Fibroblast of the aortic adventitia (primary cell): ENCODE data around the gene FXYD4. TPM values are rescaled to one million over a fixed set of nuclear protein-coding genes. Genes with fewer than 3 reads are reported as not detected.
A peak's percentile ranks its signal among the peaks of the same experiment; 100 is the strongest.
"Not testable (repeated sequence)": the region's sequence is repeated elsewhere in the genome, so short reads cannot be mapped to it uniquely, and the experiment has no call there.

ENCODE experiments used
- DNase-seq: peaks from one replicate; pipeline ENCODE4 v3.0.0-alpha.2; 2010; ENCODE audit warnings: low read depth
- H3K4me3 ChIP-seq: 2 replicates; pipeline ENCODE4 v1.5.1; 2011; ENCODE audit warnings: low read depth, mild to moderate bottlenecking, control low read depth, low read length, moderate library complexity
- CTCF ChIP-seq: IDR thresholded peaks from 2 replicates; pipeline ENCODE4 v1.5.1; 2011; ENCODE audit warnings: mild to moderate bottlenecking, low read length, control low read depth, inconsistent platforms; ENCODE audit not compliant: insufficient read depth
- total RNA-seq: library from RNA; depleted of rRNA; stranded (reverse); fragments of >200 nt; gene quantifications from 2 replicates; pipeline ENCODE4 v1.2.3, GENCODE V29; 2012; ENCODE audit warnings: low replicate concordance

The FXYD4 gene, protein sequence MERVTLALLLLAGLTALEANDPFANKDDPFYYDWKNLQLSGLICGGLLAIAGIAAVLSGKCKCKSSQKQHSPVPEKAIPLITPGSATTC
- not detected in 2 replicates for total RNA-seq

- DNase-seq, result no peak
- no peak for TF ChIP-seq CTCF
- no peak within 1 kb of the TSS for H3K4me3 ChIP-seq
These were observed at the start of gene FXYD4 for GRCh38 chr10:43371418-43371817. Gene FXYD4, plus strand, starts transcription at chr10:43371636. Its CDS starts 2,111 bp downstream, at chr10:43373747.

- no peak for DNase-seq
- H3K4me3 ChIP-seq, result no peak overlapping the region
- TF ChIP-seq CTCF, result no peak
These were observed 49.1 kb upstream of the FXYD4 start for GRCh38 chr10:43322331-43322730.

DNA sequence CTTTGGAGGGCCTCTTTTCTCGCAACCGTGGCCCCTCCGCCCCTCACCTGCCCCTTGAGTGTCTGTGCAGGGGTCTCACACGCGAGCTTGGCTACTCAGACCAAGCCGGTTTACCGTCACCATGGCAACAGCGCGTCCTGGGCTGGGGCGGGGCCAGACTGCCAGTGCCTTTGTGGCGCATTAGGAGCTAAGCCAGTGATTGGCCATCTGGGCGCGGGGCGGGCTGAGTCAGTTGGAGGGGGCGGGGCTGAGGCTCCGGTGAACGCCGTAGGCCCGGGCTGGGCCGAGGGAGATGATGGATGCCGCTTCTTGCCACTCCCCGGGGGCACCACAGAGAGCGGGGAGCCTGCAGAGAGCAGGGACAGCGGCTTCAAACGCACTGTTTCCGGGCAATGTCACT, 48.7 kb upstream of the FXYD4 start:
- no peak overlapping the region for H3K4me3 ChIP-seq
- peak; percentile 46 for DNase-seq

GRCh38 chr10:43323245-43323644, 48.2 kb upstream of the FXYD4 start:
- TF ChIP-seq CTCF, result no peak
- no peak overlapping the region for H3K4me3 ChIP-seq
- no peak for DNase-seq

More for the DNA sequence above, 48.7 kb upstream of the FXYD4 start:
- no peak for TF ChIP-seq CTCF

GRCh38 chr10:43324876-43325275, 46.6 kb upstream of the FXYD4 start:
- TF ChIP-seq CTCF, result no peak
- DNase-seq, result no peak

DNA sequence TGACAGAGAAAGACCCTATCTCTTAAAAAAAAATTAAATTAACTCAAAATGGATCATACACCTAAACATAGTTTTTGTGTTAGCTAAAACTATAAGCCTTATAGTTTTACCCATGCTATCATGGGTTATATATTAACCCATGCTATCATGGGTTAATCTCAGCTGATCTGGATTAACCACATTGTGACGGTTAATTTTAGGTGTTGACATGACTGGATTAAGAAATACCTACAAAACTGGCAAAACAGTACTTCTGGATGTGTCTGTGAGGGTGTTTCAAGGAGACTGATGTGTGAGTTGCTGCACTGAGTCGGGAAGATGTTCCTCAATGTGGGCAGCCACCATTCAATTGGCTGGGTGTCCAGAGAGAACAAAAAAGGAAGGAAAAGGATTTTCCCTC, 44.3 kb upstream of the FXYD4 start:
- DNase-seq, result no peak
- TF ChIP-seq CTCF, result no peak
- no peak overlapping the region for H3K4me3 ChIP-seq

More at GRCh38 chr10:43324876-43325275, 46.6 kb upstream of the FXYD4 start:
- no peak overlapping the region for H3K4me3 ChIP-seq

GRCh38 chr10:43327986-43328385, 43.5 kb upstream of the FXYD4 start:
- no peak for DNase-seq
- no peak for TF ChIP-seq CTCF

DNA sequence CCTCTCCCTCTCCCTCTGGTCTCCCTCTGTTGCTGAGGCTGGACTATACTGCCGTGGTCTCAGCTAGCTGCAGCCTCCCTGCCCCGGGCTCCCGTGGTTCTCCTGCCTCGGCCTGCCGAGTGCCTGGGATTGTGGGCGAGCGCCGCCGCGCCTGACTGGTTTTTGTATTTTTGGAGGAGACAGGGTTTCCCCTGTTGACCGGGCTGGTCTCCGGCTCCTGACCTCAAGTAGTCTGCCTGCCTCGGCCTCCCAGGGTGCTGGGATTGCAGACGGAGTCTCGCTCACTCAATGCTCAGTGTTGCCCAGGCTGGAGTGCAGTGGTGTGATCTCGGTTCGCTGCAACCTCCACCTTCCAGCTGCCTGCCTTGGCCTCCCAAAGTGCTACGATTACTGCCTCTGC, 42.6 kb upstream of the FXYD4 start:
- not testable (repeated sequence) for DNase-seq, H3K4me3 ChIP-seq

More at GRCh38 chr10:43327986-43328385, 43.5 kb upstream of the FXYD4 start:
- H3K4me3 ChIP-seq, result no peak overlapping the region

DNA sequence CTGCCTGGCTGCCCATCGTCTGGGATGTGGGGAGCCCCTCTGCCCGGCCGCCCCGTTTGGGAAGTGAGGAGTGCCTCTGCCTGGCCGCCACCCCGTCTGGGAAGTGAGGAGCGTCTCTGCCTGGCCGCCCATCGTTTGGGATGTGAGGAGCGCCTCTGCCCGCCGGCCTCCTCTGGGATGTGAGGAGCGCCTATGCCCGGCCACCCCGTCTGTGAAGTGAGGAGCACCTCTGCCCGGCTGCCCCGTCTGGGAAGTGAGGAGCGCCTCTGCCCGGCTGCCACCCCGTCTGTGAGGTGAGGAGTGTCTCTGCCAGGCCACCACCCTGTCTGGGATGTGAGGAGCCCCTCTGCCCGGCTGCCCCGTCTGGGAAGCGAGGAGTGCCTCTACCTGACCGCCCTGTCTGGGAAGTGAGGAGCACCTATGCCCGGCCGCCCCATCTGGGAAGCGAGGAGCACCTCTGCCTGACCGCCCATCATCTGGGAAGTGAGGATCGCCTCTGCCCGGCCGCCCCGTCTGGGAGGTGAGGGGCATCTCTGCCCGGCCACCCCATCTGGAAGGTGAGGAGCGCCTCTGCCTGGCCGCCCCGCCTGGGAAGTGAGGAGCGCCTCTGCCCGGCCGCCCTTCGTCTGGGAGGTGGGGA, 42.1 kb upstream of the FXYD4 start:
- not testable (repeated sequence) for H3K4me3 ChIP-seq

More for the DNA sequence above, 42.1 kb upstream of the FXYD4 start:
- not testable (repeated sequence) for DNase-seq
